ENCODE data around the gene IL17A.

IL17A gene

GRCh38 chr6:52217761-52218160 lies 31.6 kb downstream of the IL17A start:
- DNase-seq: no peak

GRCh38 chr6:52221302-52221701 lies 35.1 kb downstream of the IL17A start:
- DNase-seq: no peak

- DNase-seq: peak; percentile 4
Measured at GRCh38 chr6:52227495-52227894, 41.3 kb downstream of the IL17A start.

DNA sequence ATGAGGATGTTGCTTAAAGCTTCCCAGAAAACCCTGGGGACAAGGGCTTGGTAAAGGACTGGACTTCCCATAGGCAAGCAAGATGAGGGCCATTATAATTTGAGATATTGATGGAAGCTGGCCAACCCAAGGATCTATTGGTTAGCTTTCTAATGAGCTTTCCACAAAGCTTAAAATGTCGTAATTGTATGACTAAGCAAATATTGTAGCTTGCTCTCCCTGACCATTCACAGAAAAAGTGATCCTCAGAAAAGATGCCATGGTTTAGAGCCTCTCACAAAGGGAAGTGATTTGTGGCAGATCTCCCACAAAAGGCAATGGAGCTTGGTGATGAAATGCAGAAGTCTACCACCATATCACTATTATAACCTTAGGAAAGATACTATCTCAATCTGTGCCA lies 44.5 kb downstream of the IL17A start:
- DNase-seq: no peak

- no peak for DNase-seq
Measured at GRCh38 chr6:52231406-52232127, 45.4 kb downstream of the IL17A start.

DNA sequence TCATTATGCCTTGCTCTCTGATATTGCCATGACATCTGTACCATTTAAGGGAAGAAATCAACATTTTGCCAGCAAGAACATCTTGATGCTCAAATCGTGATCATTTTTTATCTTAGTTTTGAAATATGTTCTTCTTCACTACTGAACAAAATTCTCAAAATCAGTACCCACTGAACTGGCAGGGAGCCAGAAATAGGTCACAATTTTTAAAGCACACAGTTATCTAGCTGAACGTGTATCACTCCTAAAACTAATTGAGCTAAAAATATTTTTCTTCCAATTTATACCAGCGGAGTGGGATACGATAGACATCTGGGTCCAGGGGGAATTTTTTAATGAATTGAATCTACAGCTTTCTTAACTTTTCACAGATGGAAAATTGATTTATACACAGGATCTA lies 46.8 kb downstream of the IL17A start:
- no peak for DNase-seq

GRCh38 chr6:52233975-52234823 lies 48.0 kb downstream of the IL17A start:
- peak; percentile 80 for DNase-seq

All from kidney glomerular epithelial cell (primary cell).